Epithelial cell of umbilical artery (primary cell): Measurements from ENCODE around the gene HSBP1L1. TPM values are rescaled to one million over a fixed set of nuclear protein-coding genes. Genes with fewer than 3 reads are reported as not detected.

Source experiments
- total RNA-seq: library from RNA; depleted of rRNA; stranded (reverse); fragments of >200 nt; gene quantifications from 2 replicates; pipeline ENCODE4 v1.2.3, GENCODE V29; 2014

The HSBP1L1 gene
- 3.9 and 4.9 TPM in 2 replicates for total RNA-seq

GRCh38 chr18:79964330-79965118 lies at the start of gene HSBP1L1:
Gene HSBP1L1, plus strand, starts transcription at chr18:79964643. Its CDS starts 93 bp downstream, at chr18:79964736.

GRCh38 chr18:79951545-79952455 lies 12.6 kb upstream of the HSBP1L1 start, which contains the start of gene SLC66A2:
Gene SLC66A2, minus strand, starts transcription at chr18:79951653. Its CDS starts 727 bp downstream, at chr18:79950926.

DNA sequence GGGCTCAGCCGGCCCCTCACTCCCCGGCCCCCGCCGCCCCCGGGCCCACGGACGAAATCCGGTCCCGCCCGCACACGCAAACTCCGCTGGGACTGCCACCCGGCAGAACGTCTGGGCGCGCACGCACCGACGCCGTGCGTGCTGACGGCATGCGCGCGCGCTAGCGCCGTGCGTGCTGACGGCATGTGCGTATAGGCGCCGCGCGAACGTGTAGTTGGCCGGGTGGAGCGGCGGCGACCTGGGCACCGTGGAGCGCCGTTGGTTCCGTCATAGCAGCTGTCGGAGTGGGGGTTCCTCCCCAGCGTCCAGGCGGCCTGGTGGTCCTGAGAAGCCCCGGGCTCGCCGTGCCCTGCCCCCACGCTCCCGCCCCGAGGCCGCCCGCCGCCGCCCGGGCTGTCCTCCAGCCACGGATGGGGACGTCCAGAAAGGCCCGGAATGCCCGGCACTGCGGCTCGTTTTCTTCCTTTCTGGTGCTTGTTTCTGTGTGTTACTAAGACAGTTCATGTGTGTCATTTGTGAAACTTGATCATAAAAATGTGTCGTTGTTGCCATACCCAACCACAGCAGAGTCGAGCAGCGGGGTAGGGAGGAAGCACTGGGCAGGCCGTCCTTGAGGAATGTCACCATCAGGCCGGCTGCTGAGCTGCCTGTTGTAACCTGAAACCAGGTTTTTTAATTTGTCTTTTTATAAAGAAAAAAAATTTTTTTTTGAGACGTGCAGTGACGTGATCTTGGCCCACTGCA lies 24.2 kb downstream of the HSBP1L1 start, which contains the start of gene TXNL4A:
Gene TXNL4A, minus strand, starts transcription at position 113 of the 744 bp plus-strand sequence. CDS start 171 bp downstream, outside the sequence.

Other genes with a start within 250 kb of the HSBP1L1 start
- not detected in 2 replicates for gene KCNG2, start 166.7 kb upstream of the HSBP1L1 start, total RNA-seq
- gene SLC66A2, start 13.0 kb upstream of the HSBP1L1 start, total RNA-seq, result 34.0 and 37.0 TPM in 2 replicates
- 60.0 and 85.1 TPM in 2 replicates for gene TXNL4A, start 23.9 kb downstream of the HSBP1L1 start, total RNA-seq
- 32.2 and 38.5 TPM in 2 replicates for gene RBFA, start 69.8 kb downstream of the HSBP1L1 start, total RNA-seq
- gene ADNP2, start 144.6 kb downstream of the HSBP1L1 start, total RNA-seq, result 18.2 and 18.8 TPM in 2 replicates